ENCODE results near the gene SH3GLB1. TPM values are rescaled to one million over a fixed set of nuclear protein-coding genes. Genes with fewer than 3 reads are reported as not detected.

The SH3GLB1 gene
- total and polyA plus RNA-seq, 2 of the 8 experiments (the other 6 are each of a cell fraction or from before 2014, with no cell fraction given): 7.7 to 43.1 TPM

DNA sequence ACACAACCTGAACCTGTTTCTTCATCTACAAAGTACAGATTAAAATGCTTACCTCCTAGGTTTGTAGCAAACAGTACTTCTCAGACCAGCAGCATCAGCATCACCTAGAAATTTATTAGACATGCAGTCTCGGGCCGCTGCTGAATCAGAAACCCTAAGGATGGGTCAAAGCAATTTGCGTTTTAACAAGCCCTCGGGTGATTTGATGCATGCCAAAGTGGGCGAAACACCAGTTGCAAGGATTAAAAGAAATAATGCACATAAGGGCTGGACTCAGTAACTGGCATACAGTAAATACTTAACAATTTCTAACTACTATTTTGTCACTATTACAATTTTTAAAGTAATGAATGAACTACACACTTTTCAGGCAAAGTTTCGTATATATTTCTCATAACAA is 47.5 kb downstream of the SH3GLB1 start:
- DNase-seq (ENCODE audit: low read depth in 1 of 2, low spot score in 2 of 2) (no peak), FAIRE-seq (no peak)
- H2BK20ac ChIP-seq (ENCODE audit: low read length): no peak overlapping the region
- H3K9ac ChIP-seq (replicated peaks in 1 of 4; ENCODE audit: extremely low read depth in 1 of 4, low read depth in 3 of 4, low read length in 3 of 4): no peak overlapping the region
- H4K91ac ChIP-seq (replicated peaks; ENCODE audit: insufficient read length, low read length): no peak overlapping the region
- H2AFZ ChIP-seq (ENCODE audit: low read length): no peak overlapping the region
- H2BK12ac ChIP-seq (ENCODE audit: low read depth, low read length): no peak overlapping the region
- no peak overlapping the region for H2BK5ac ChIP-seq (ENCODE audit: low read depth, low read length)
- no peak overlapping the region for H2BK120ac ChIP-seq (replicated peaks; ENCODE audit: low read depth, low read length)
- POLR2A ChIA-PET (ENCODE audit: partially characterized antibody): no interaction called here
- H3K56ac ChIP-seq (replicated peaks; ENCODE audit: insufficient read length, low read depth, low read length): no peak overlapping the region
- H4K8ac ChIP-seq (ENCODE audit: extremely low read depth, insufficient read depth, low read length): no peak overlapping the region
- H2AK5ac ChIP-seq (ENCODE audit: low read depth, low read length): no peak overlapping the region
- no peak overlapping the region for H4K5ac ChIP-seq (ENCODE audit: insufficient read length, low read depth, low read length)
- no peak overlapping the region for H3K18ac ChIP-seq (ENCODE audit: extremely low read depth, low read length)
- no peaks in the 10 kb centered on the region for H3K79me1 ChIP-seq (ENCODE audit: low read depth, low read length)
- H3K9me3 ChIP-seq (ENCODE audit: insufficient read depth in 2 of 2, low read depth in 1 of 2, low read length in 1 of 2): no peaks in the 10 kb centered on the region
- no peak overlapping the region for H3K4me3 ChIP-seq (ENCODE audit: extremely low read depth in 1 of 4, insufficient read depth in 2 of 4, low read depth in 3 of 4, low read length in 4 of 4)
- no peak overlapping the region for H3K14ac ChIP-seq (ENCODE audit: insufficient read length)
- H3K27me3 ChIP-seq (replicated peaks in 1 of 4; ENCODE audit: control insufficient read depth in 3 of 4, extremely low read depth in 1 of 4, insufficient read depth in 3 of 4, low read length in 3 of 4): no peaks in the 10 kb centered on the region
- TF ChIP-seq GABPA (IDR thresholded peaks at IDR 0.05; ENCODE audit: borderline replicate concordance, insufficient read depth, low read length): no peak
- no peak for TF ChIP-seq RXRA (IDR thresholded peaks at IDR 0.05; ENCODE audit: insufficient read depth, low read depth, low read length)
- TF ChIP-seq USF2 (IDR thresholded peaks at IDR 0.05; ENCODE audit: low read length): no peak
- 96% methylated on average over 6 of the region's 6 CpGs; no CpG with 5 or more reads in 1 of the 2 experiments for WGBS, 2 experiments (ENCODE audit: extremely low coverage in 1 of 2, insufficient coverage in 1 of 2, insufficient read length in 1 of 2, insufficient replicate concordance in 2 of 2, low coverage in 1 of 2, low lambda C conversion rate in 2 of 2, missing lambda C conversion rate in 1 of 2)
- no peaks in the 10 kb centered on the region; the same call in 1 of the 2 replicates for H3K23me2 ChIP-seq (ENCODE audit: low read depth, low read length)
- no peaks in the 10 kb centered on the region for H3K79me2 ChIP-seq (ENCODE audit: control insufficient read depth in 1 of 2, insufficient read depth in 2 of 2, low read length in 2 of 2)
- no peak overlapping the region for H3K4me2 ChIP-seq (ENCODE audit: insufficient read depth in 1 of 2, low read depth in 2 of 2, low read length in 2 of 2)
- no peak overlapping the region for H2BK15ac ChIP-seq (ENCODE audit: low read length)
- H3K36me3 ChIP-seq (ENCODE audit: control insufficient read depth in 2 of 4, insufficient read depth in 4 of 4, low read length in 3 of 4): no peaks in the 10 kb centered on the region
- no peak overlapping the region for H3K4ac ChIP-seq (replicated peaks; ENCODE audit: insufficient read length, low read depth, low read length)
- H3K27ac ChIP-seq (ENCODE audit: low read depth, low read length): no peak overlapping the region
- no peak overlapping the region for H3K23ac ChIP-seq (ENCODE audit: insufficient read length)
- no peaks in the 10 kb centered on the region for H4K20me1 ChIP-seq (replicated peaks in 1 of 2; ENCODE audit: control insufficient read depth in 1 of 2, insufficient read depth in 2 of 2, low read length in 2 of 2)
- H3K4me1 ChIP-seq (replicated peaks in 1 of 4; ENCODE audit: control insufficient read depth in 3 of 4, insufficient read depth in 4 of 4, low read length in 3 of 4): peaks cover 0 to 3% (median 0%) of the 10 kb centered on the region in 4 experiments; a peak in 2 of 7 replicates
- CTCF ChIA-PET (ENCODE audit: partially characterized antibody): interaction anchor here (0.6 to 5.6 kb wide), 6 partner anchors 10 to 372 kb away, joined by 3 to 45 read pairs (median 6); no protein-coding TSS in a partner anchor
